H1 (cell line): Measurements from ENCODE around the gene QSER1. TPM values are rescaled to one million over a fixed set of nuclear protein-coding genes. Genes with fewer than 3 reads are reported as not detected.
A peak's percentile ranks its signal among the peaks of the same experiment; 100 is the strongest.

Experiments used
- CTCF ChIA-PET: fragments of 300-600 bp; sonication (Branson Sonifier 250); formaldehyde crosslinking; loops from one replicate; lab custom pipeline; 2021; ENCODE audit not compliant: partially characterized antibody; lab: Charles Lee
- POLR2A ChIA-PET: fragments of 300-600 bp; sonication (Branson Sonifier 250); formaldehyde crosslinking; loops from one replicate; lab custom pipeline; 2021; ENCODE audit warnings: inconsistent platforms; ENCODE audit not compliant: partially characterized antibody; lab: Charles Lee
- DNase-seq, 2 experiments: peaks; one replicate each; pipeline versions ENCODE4 v3.0.0 to v3.0.0-alpha.2; 2010 to 2022; ENCODE audit warnings: low spot score in 2 of 2, low read depth in 1 of 2, mixed read lengths in 1 of 2
- FAIRE-seq: peaks from 2 replicates; lab custom pipeline; 2011; peaks lifted over from hg19 to GRCh38; lab: Jason Lieb, UNC
- H2AFZ ChIP-seq: 2 replicates; pipeline ENCODE4 v1.8.1; 2012; ENCODE audit warnings: low read length, inconsistent platforms
- H2AK5ac ChIP-seq: 2 replicates; pipeline ENCODE4 v1.6.1; 2013; ENCODE audit warnings: low read depth, low read length
- H2BK120ac ChIP-seq: replicated peaks from 2 replicates; pipeline ENCODE3; 2013; ENCODE audit warnings: low read depth, low read length, inconsistent platforms
- H2BK12ac ChIP-seq: 2 replicates; pipeline ENCODE4 v1.6.1; 2013; ENCODE audit warnings: low read depth, low read length
- H2BK15ac ChIP-seq: 2 replicates; pipeline ENCODE4 v1.6.1; 2013; ENCODE audit warnings: low read length
- H2BK20ac ChIP-seq: 2 replicates; pipeline ENCODE4 v1.6.1; 2013; ENCODE audit warnings: low read length
- H2BK5ac ChIP-seq: 2 replicates; pipeline ENCODE4 v1.6.1; 2013; ENCODE audit warnings: low read depth, low read length
- H3K14ac ChIP-seq: 2 replicates; pipeline ENCODE4 v1.6.1; 2013; ENCODE audit warnings: inconsistent platforms; ENCODE audit not compliant: insufficient read length
- H3K18ac ChIP-seq: 2 replicates; pipeline ENCODE4 v1.6.1; 2013; ENCODE audit warnings: low read length; ENCODE audit errors: extremely low read depth
- H3K23ac ChIP-seq: 2 replicates; pipeline ENCODE4 v1.6.1; 2013; ENCODE audit warnings: inconsistent platforms; ENCODE audit not compliant: insufficient read length
- H3K23me2 ChIP-seq: 2 replicates; pipeline ENCODE4 v1.6.1; 2013; ENCODE audit warnings: low read depth, low read length
- H3K27ac ChIP-seq: 2 replicates; pipeline ENCODE4 v1.6.1; 2011; ENCODE audit warnings: low read depth, low read length, inconsistent platforms
- H3K27me3 ChIP-seq, 4 experiments: replicated peaks in 1 of 4; 1 replicate in 1 of 4; 2 replicates in 3 of 4; pipeline versions ENCODE4 v1.6.1 to v1.8.1; 2011 to 2013; ENCODE audit warnings: low read length in 3 of 4, mild to moderate bottlenecking in 3 of 4, inconsistent platforms in 2 of 4, mixed read lengths in 2 of 4, moderate library complexity in 1 of 4; ENCODE audit not compliant: control insufficient read depth in 3 of 4, insufficient read depth in 3 of 4; ENCODE audit errors: extremely low read depth in 1 of 4
- H3K36me3 ChIP-seq, 4 experiments: 2 replicates each; pipeline versions ENCODE4 v1.6.1 to v1.8.1; 2011 to 2013; ENCODE audit warnings: mild to moderate bottlenecking in 4 of 4, low read length in 3 of 4, moderate library complexity in 2 of 4, control low read depth in 1 of 4, inconsistent platforms in 1 of 4; ENCODE audit not compliant: insufficient read depth in 4 of 4, control insufficient read depth in 2 of 4
- H3K4ac ChIP-seq: replicated peaks from 2 replicates; pipeline ENCODE3; 2013; ENCODE audit warnings: low read length, low read depth, mixed read lengths, inconsistent platforms; ENCODE audit not compliant: insufficient read length
- H3K4me1 ChIP-seq, 4 experiments: replicated peaks in 1 of 4; 1 replicate in 1 of 4; 2 replicates in 3 of 4; pipeline versions ENCODE4 v1.6.1 to v1.8.1; 2011 to 2013; ENCODE audit warnings: low read length in 3 of 4, inconsistent platforms in 2 of 4, mixed read lengths in 1 of 4; ENCODE audit not compliant: insufficient read depth in 4 of 4, control insufficient read depth in 3 of 4
- H3K4me2 ChIP-seq, 2 experiments: 2 replicates each; pipeline versions ENCODE4 v1.6.1 to v1.8.1; 2011 to 2013; ENCODE audit warnings: low read depth in 2 of 2, low read length in 2 of 2, control low read depth in 1 of 2, inconsistent platforms in 1 of 2, mild to moderate bottlenecking in 1 of 2; ENCODE audit not compliant: insufficient read depth in 1 of 2
- H3K4me3 ChIP-seq, 4 experiments: fragments of 200-600, 300-600 bp in 1 of 4; sonication (generic), shearing (Covaris generic), sonication (Bioruptor Twin) in 1 of 4; 2 replicates each; pipeline versions ENCODE4 v1.5.1 to v1.8.1; 2011 to 2016; ENCODE audit warnings: low read length in 4 of 4, low read depth in 3 of 4, control low read depth in 2 of 4, inconsistent platforms in 2 of 4, mild to moderate bottlenecking in 2 of 4, mixed read lengths in 1 of 4, moderate library complexity in 1 of 4; ENCODE audit not compliant: insufficient read depth in 2 of 4; ENCODE audit errors: extremely low read depth in 1 of 4
- H3K56ac ChIP-seq: replicated peaks from 2 replicates; pipeline ENCODE3; 2013; ENCODE audit warnings: low read depth, mild to moderate bottlenecking, mixed read lengths, low read length, inconsistent platforms; ENCODE audit not compliant: insufficient read length
- H3K79me1 ChIP-seq: 2 replicates; pipeline ENCODE4 v1.6.1; 2013; ENCODE audit warnings: low read depth, low read length, control low read depth
- H3K79me2 ChIP-seq, 2 experiments: 2 replicates each; pipeline versions ENCODE4 v1.6.1 to v1.8.1; 2012 to 2013; ENCODE audit warnings: low read length in 2 of 2, mild to moderate bottlenecking in 2 of 2, inconsistent platforms in 1 of 2; ENCODE audit not compliant: insufficient read depth in 2 of 2, control insufficient read depth in 1 of 2
- H3K9ac ChIP-seq, 4 experiments: replicated peaks in 1 of 4; 1 replicate in 1 of 4; 2 replicates in 3 of 4; pipeline versions ENCODE4 v1.6.1 to v1.8.1; 2011 to 2013; ENCODE audit warnings: low read depth in 3 of 4, low read length in 3 of 4, control low read depth in 2 of 4, mild to moderate bottlenecking in 2 of 4, moderate library complexity in 2 of 4, inconsistent platforms in 1 of 4; ENCODE audit errors: extremely low read depth in 1 of 4
- H3K9me3 ChIP-seq, 2 experiments: 2 replicates each; pipeline versions ENCODE4 v1.6.1 to v1.8.1; 2012 to 2013; ENCODE audit warnings: mild to moderate bottlenecking in 2 of 2, moderate library complexity in 2 of 2, control low read depth in 1 of 2, inconsistent platforms in 1 of 2, low read depth in 1 of 2, low read length in 1 of 2, mixed read lengths in 1 of 2; ENCODE audit not compliant: insufficient read depth in 2 of 2
- H4K20me1 ChIP-seq, 2 experiments: replicated peaks in 1 of 2; 2 replicates each; pipeline versions ENCODE3 to v1.8.1; 2011 to 2013; ENCODE audit warnings: inconsistent platforms in 2 of 2, low read length in 2 of 2, mild to moderate bottlenecking in 1 of 2; ENCODE audit not compliant: insufficient read depth in 2 of 2, control insufficient read depth in 1 of 2
- H4K5ac ChIP-seq: 2 replicates; pipeline ENCODE4 v1.6.1; 2013; ENCODE audit warnings: low read length, low read depth, mixed read lengths, inconsistent platforms; ENCODE audit not compliant: insufficient read length
- H4K8ac ChIP-seq: 2 replicates; pipeline ENCODE4 v1.8.0; 2013; ENCODE audit warnings: mild to moderate bottlenecking, moderate library complexity, low read length, inconsistent platforms; ENCODE audit not compliant: insufficient read depth; ENCODE audit errors: extremely low read depth
- H4K91ac ChIP-seq: replicated peaks from 2 replicates; pipeline ENCODE3; 2013; ENCODE audit warnings: low read length, mixed read lengths, inconsistent platforms; ENCODE audit not compliant: insufficient read length
- CREB1 ChIP-seq: IDR thresholded peaks from 2 replicates; pipeline ENCODE4 v1.6.1; 2012; ENCODE audit warnings: inconsistent platforms
- JUND ChIP-seq: IDR thresholded peaks from 2 replicates; pipeline ENCODE4 v1.6.1; 2011; ENCODE audit warnings: mild to moderate bottlenecking, improper control_type of control experiment, low read length
- KDM1A ChIP-seq: fragments of 200-600, 300-600 bp; sonication (generic); IDR thresholded peaks from 2 replicates; pipeline ENCODE4 v1.7.1; 2016; ENCODE audit warnings: mild to moderate bottlenecking, low read length, borderline replicate concordance
- POLR2AphosphoS5 ChIP-seq: IDR thresholded peaks from 2 replicates; pipeline ENCODE4 v1.6.1; 2011; ENCODE audit warnings: low read depth, low read length
- RNF2 ChIP-seq: fragments of 200-900, 300-1000 bp; sonication (generic); IDR thresholded peaks from 2 replicates; pipeline ENCODE4 v1.7.1; 2016; ENCODE audit warnings: borderline replicate concordance, low read depth, mild to moderate bottlenecking, antibody characterized with exemption, low read length; ENCODE audit not compliant: poor library complexity, severe bottlenecking; ENCODE audit errors: missing control alignments
- TEAD4 ChIP-seq: IDR thresholded peaks from 2 replicates; pipeline ENCODE4 v1.6.1; 2012; ENCODE audit warnings: low read depth, low read length, inconsistent platforms, mixed read lengths
- WGBS, 2 experiments: shearing (Covaris generic) in 1 of 2; methylation state at CpG; one replicate each; pipeline versions ENCODE4 v1.1.6 to v1.1.7; 2013 to 2015; ENCODE audit warnings: low lambda C conversion rate in 2 of 2, mixed read lengths in 2 of 2, inconsistent platforms in 1 of 2, low coverage in 1 of 2, missing lambda C conversion rate in 1 of 2; ENCODE audit not compliant: insufficient replicate concordance in 2 of 2, insufficient coverage in 1 of 2, insufficient read length in 1 of 2; ENCODE audit errors: extremely low coverage in 1 of 2, missing lambda C conversion rate in 1 of 2; 5-methylcytosine and 5-hydroxymethylcytosine counted together
- polyA plus RNA-seq, 7 experiments: library from polyadenylated mRNA; depleted of rRNA in 3 of 7; stranded (reverse) in 5 of 7; unstranded in 2 of 7; fragments of >200 nt in 5 of 7; fragments of 200-250 nt in 2 of 7; gene quantifications; 1 replicate in 5 of 7; 2 replicates in 1 of 7; 4 replicates in 1 of 7; pipeline versions ENCODE4 v1.2.1 to v1.2.3, GENCODE V29; 2011 to 2013; ENCODE audit warnings: missing spikeins in 2 of 7, mixed read lengths in 2 of 7
- total RNA-seq: library from RNA; stranded (reverse); fragmentation: NEBNext Ultra II Directional; extraction: Animal tissue kit (Norgen Biotek cat#: 25700); gene quantifications from 2 replicates; pipeline ENCODE4 v1.2.1, GENCODE V29; 2021
- TF ChIP-seq, protein P1 (sequence below): IDR thresholded peaks from 2 replicates; pipeline ENCODE4 v1.6.1; 2012; ENCODE audit warnings: inconsistent platforms

Gene QSER1
- total and polyA plus RNA-seq, 2 of the 8 experiments (the other 6 are each of a cell fraction or from before 2014, with no cell fraction given): 29.3 to 117 TPM

DNA sequence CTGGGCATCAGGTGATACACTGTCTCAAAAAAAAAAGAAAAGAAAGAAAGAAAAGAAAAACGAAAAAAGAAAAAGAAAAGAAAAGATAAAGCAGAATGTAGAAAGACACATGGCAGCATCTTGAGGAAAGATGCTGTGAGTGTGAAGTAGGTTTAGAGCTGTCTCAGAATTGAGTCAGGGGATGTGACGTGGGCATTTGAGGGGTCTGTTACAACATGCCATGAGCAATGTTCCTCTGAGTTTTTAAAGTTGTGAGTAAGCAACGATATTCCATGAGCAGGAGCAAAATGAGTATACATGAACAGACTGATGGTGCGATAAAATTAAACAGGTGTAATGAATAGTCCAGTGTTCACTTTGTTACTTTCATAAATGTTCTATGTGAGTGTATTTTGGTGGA is 11.3 kb upstream of the QSER1 start:
- peaks cover 0 to 8% (median 4%) of the 10 kb centered on the region in 4 experiments; a peak in 6 of 7 replicates for H3K4me1 ChIP-seq
- H3K9me3 ChIP-seq: peaks cover 0 to 4% of the 10 kb centered on the region in 2 experiments; a peak in 1 of 4 replicates
- 66% methylated on average over 4 of the region's 4 CpGs; no CpG with 5 or more reads in 1 of the 2 experiments for WGBS, 2 experiments
- FAIRE-seq (no peak), DNase-seq (no peak)
- H4K5ac ChIP-seq: no peak overlapping the region
- H2AFZ ChIP-seq: no peak overlapping the region
- no peak overlapping the region for H2AK5ac ChIP-seq
- no peaks in the 10 kb centered on the region for H3K79me1 ChIP-seq
- CTCF ChIA-PET: interaction anchor here (0.5 to 1.7 kb wide), 4 partner anchors 10 to 16 kb away, joined by 3 to 6 read pairs (median 3); no protein-coding TSS in a partner anchor
- no peaks in the 10 kb centered on the region for H3K23me2 ChIP-seq
- no peak overlapping the region for H3K23ac ChIP-seq
- H3K14ac ChIP-seq: no peak overlapping the region
- no peak overlapping the region for H3K4me3 ChIP-seq
- H2BK5ac ChIP-seq: no peak overlapping the region
- H2BK120ac ChIP-seq: peak overlapping the region; percentile 92
- H2BK15ac ChIP-seq: no peak overlapping the region; the same call in 1 of the 2 replicates
- H4K20me1 ChIP-seq: no peaks in the 10 kb centered on the region
- H3K36me3 ChIP-seq: no peaks in the 10 kb centered on the region
- no peak overlapping the region for H3K4me2 ChIP-seq
- H3K56ac ChIP-seq: no peak overlapping the region
- POLR2A ChIA-PET: interaction anchor here (1.5 to 1.9 kb wide), 2 partner anchors 11 to 12 kb away, joined by 4 to 10 read pairs; partner anchors contain the start of gene QSER1
- no peak overlapping the region for H3K27ac ChIP-seq
- no peak overlapping the region for H3K9ac ChIP-seq
- no peaks in the 10 kb centered on the region for H3K27me3 ChIP-seq
- H2BK20ac ChIP-seq: no peak overlapping the region
- no peak overlapping the region for H4K8ac ChIP-seq
- no peak overlapping the region for H3K18ac ChIP-seq
- no peaks in the 10 kb centered on the region for H3K79me2 ChIP-seq
- no peak overlapping the region for H4K91ac ChIP-seq
- no peak overlapping the region for H3K4ac ChIP-seq
- TF ChIP-seq TEAD4: no peak
- no peak for TF ChIP-seq RNF2
- TF ChIP-seq, protein P1, sequence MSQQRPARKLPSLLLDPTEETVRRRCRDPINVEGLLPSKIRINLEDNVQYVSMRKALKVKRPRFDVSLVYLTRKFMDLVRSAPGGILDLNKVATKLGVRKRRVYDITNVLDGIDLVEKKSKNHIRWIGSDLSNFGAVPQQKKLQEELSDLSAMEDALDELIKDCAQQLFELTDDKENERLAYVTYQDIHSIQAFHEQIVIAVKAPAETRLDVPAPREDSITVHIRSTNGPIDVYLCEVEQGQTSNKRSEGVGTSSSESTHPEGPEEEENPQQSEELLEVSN: no peak
- TF ChIP-seq KDM1A: no peak
- no peak for TF ChIP-seq JUND
- TF ChIP-seq POLR2AphosphoS5: no peak
- no peak for TF ChIP-seq CREB1
- TF ChIP-seq, all 59 proteins: peak for 0
- no peak overlapping the region for H2BK12ac ChIP-seq
